ENCODE data around the gene GSTM3.

DNA sequence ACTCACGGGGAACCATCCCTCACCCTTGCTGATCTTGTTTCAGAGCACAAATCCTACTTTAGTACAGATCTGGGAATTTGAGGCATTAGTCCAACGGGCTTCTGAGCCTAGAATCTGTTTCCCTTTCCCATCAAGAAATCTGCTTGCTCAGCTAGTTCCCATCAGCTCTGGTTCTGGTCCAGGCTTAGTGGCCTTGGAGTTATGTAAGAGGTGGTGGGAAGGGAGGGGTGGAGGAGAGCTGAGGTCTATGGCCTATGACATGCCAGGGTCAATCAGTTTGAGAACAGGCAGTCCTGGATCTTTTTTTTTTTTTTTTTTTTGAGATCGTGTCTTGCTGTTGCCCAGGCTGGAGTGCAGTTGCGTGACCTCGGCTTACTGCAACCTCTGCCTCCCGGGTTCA, 49.1 kb downstream of the GSTM3 start:
- no peak for TF ChIP-seq GATA2 (IDR thresholded peaks at IDR 0.05; ENCODE audit: low read depth, low read length)
- no peak for TF ChIP-seq GATA3 (IDR thresholded peaks at IDR 0.05; ENCODE audit: low read depth, low read length)
